Adipocyte (in vitro differentiated cells): ENCODE data around the gene LEKR1.
A peak's percentile ranks its signal among the peaks of the same experiment; 100 is the strongest.

ENCODE experiments used
- DNase-seq: peaks from one replicate; pipeline ENCODE4 v3.0.0-alpha.2; 2015; ENCODE audit warnings: low read depth
- H3K27me3 ChIP-seq: replicated peaks from 2 replicates; pipeline ENCODE4 v1.7.0; 2013; ENCODE audit warnings: mild to moderate bottlenecking, low read length, moderate library complexity; ENCODE audit not compliant: control insufficient read depth, insufficient read depth
- H3K36me3 ChIP-seq: 2 replicates; pipeline ENCODE4 v1.7.0; 2013; ENCODE audit warnings: low read length, mild to moderate bottlenecking, moderate library complexity; ENCODE audit not compliant: control insufficient read depth, insufficient read depth, severe bottlenecking
- H3K4me1 ChIP-seq: 2 replicates; pipeline ENCODE4 v1.7.0; 2013; ENCODE audit warnings: mild to moderate bottlenecking, low read length, moderate library complexity; ENCODE audit not compliant: control insufficient read depth, insufficient read depth
- H3K4me3 ChIP-seq: 2 replicates; pipeline ENCODE4 v1.7.0; 2013; ENCODE audit warnings: mild to moderate bottlenecking, low read length, moderate library complexity
- H3K9ac ChIP-seq: 2 replicates; pipeline ENCODE4 v1.7.0; 2013; ENCODE audit warnings: mild to moderate bottlenecking, low read length, moderate library complexity
- H3K9me3 ChIP-seq: 2 replicates; pipeline ENCODE4 v1.7.0; 2013; ENCODE audit warnings: mild to moderate bottlenecking, low read length, moderate library complexity; ENCODE audit not compliant: control insufficient read depth

The LEKR1 gene

GRCh38 chr3:157075693-157076420 is 249.7 kb downstream of the LEKR1 start:
- Histone ChIP-seq H3K4me1 (peaks cover 34% of the 10 kb centered on the region), H3K27me3 (no peaks in the 10 kb centered on the region), H3K36me3 (no peaks in the 10 kb centered on the region), H3K9ac (no peak overlapping the region), H3K4me3 (no peak overlapping the region), H3K9me3 (no peaks in the 10 kb centered on the region)
- peak; percentile 46 for DNase-seq

DNA sequence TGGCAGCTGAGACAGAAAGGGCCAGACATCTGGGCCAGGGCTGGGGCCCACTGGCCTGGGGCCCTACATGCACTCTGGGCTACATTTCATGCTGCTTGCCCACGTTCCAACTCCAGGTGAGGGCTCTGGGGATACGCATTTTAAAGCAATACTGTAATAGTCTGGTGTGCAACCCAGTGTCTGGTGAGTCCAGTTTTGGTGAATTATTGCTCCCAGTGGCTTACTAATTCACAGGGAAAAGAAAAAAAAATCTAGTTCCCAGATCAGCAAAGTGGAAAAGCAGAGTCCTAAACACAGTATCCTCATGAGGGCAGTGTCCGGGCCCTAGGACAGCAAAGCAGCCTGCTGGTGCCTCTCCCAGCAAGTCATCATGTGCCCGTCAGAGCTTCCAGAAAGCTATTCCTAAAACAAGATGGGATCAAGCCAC is 251.4 kb downstream of the LEKR1 start:
- Histone ChIP-seq H3K9me3 (no peaks in the 10 kb centered on the region), H3K27me3 (no peaks in the 10 kb centered on the region), H3K9ac (no peak overlapping the region), H3K4me1 (peaks cover 46% of the 10 kb centered on the region), H3K36me3 (no peaks in the 10 kb centered on the region), H3K4me3 (peak overlapping the region; percentile 17)
- DNase-seq: no peak

DNA sequence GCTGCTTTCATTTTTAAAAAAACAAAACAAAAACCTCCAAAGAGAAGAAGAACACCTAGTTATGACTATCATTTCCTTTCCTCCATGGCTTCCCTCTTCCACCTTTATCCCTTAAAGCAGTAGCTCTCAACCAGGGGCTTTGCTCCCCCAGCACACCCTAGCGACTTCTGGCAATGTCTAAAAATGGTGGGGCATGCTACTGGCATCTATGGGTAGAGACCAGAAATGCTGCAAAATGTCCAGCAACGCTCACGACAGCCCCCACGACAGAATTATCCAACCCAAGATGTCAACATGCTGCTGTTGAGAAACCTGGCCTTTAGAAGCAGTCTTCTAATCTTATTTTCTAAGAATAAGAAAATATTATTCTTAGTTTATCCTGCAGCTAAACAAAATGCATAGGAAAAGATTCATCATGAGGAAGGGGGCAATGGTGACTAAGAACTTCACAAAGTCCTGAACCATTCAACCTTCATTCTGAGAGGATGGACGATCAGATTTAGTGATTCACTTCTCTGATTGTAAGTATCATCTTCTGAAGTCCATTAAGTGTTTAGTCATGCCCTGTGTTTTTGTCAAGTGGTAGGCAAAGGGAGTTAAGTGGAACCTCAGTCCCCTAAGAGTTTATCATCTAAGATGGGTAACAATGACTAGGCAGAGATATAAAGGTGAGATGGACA is 252.1 kb downstream of the LEKR1 start:
- peak overlapping the region; percentile 17 for H3K4me3 ChIP-seq
- no peaks in the 10 kb centered on the region for H3K36me3 ChIP-seq
- no peaks in the 10 kb centered on the region for H3K9me3 ChIP-seq
- DNase-seq: no peak
- H3K9ac ChIP-seq: no peak overlapping the region
- H3K27me3 ChIP-seq: no peaks in the 10 kb centered on the region
- H3K4me1 ChIP-seq: peaks cover 53% of the 10 kb centered on the region

GRCh38 chr3:157078811-157079185 is 252.6 kb downstream of the LEKR1 start:
- Histone ChIP-seq H3K9ac (no peak overlapping the region), H3K36me3 (no peaks in the 10 kb centered on the region), H3K27me3 (no peaks in the 10 kb centered on the region)

DNA sequence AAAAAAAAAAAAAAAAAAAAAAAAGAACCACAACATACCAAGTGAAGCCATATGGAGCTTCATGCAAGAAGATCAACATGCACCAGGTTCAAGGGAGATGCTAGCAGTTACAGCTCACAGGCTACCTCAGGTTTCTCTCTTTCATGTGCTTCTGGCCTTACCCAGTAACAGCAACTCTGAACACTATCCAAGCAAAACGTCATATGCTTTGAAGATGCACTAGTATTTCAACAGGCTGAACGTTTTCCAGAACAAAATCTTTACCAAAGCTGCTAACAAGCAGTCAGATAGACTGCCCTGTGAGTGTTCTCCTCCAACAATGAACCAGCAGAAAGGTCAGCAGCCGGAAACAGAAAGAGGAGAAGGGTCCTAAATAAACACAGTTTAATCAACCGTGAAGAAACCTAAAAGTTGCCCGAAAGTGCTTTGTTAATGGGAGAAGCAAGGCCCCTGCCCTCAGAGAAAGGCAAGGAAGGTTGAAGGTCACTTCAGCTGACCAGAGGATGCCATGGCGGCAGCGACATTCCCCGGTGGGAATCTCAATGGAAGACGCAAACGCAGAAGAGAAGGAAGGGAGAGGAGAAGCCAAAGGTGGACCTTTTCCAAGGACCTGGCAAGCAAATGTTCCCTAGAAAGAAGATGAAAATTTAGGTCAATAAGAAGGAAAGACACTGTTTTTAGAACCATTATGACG is 253.7 kb downstream of the LEKR1 start:
- Histone ChIP-seq H3K9ac (no peak overlapping the region), H3K4me1 (peaks cover 53% of the 10 kb centered on the region), H3K27me3 (no peaks in the 10 kb centered on the region), H3K36me3 (no peaks in the 10 kb centered on the region), H3K9me3 (no peaks in the 10 kb centered on the region), H3K4me3 (no peak overlapping the region)
- DNase-seq: no peak

More at GRCh38 chr3:157078811-157079185, 252.6 kb downstream of the LEKR1 start:
- DNase-seq: no peak
- Histone ChIP-seq H3K4me3 (no peak overlapping the region), H3K9me3 (no peaks in the 10 kb centered on the region), H3K4me1 (peaks cover 53% of the 10 kb centered on the region)

DNA sequence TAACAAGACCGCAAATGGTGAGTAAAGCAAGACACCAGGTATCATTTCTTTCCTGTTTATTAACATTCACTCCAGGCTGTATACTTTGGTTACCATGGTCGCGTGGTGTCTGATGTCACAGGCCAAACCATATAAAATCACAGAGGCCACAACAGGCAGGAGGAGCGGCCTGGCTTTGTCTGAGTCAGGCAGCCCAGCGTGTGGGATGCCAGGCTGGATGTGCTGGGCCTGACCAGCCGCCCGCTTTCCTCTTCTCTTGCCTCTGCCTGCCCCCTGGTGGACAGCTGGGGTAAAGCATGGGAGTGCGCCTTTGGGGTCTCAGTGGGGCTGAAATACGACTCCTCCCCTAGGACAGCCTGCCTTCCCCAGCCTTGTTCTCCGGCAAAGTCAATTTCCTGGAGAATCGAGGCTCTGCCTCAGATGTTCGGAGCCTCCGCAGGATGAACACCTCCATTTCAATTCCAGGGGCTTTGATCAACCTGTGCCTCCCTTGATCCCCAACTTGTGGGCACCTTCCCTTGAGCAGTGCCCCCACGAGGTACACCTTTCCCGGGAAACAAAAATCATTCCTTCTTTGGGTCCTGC is 255.6 kb downstream of the LEKR1 start:
- peak; percentile 98 for DNase-seq

DNA sequence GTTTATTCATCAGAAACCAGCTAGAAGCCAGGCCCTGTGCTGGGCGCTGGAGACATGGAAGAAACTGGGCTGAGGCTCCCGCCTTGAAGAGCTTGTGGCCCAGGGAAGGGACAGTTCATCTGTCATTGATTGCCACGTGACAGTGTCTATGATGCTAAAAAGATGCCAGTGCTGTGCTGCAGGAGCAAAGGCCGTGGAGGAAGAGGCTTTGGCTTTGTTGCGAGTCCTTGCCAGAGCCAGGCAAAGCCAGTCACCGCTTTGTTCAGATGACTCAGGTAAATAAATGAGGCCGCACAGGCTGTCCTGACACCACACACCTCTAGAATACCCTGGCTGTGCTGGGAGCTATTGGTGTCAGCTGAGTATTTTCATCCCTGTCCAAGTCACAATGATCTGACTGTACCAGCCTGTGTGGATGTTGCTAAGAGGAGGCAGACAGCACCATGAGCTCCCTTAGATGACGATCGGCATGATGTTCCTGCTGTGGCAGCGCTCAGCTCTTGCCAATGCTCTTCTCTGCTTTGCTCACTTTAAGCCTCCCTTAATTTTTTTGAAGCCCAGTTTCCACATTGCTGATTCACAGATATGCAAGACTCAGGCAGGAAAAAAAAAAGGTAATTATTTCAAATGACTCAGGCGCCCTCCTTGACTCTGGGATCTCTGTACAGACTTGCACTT is 256.3 kb downstream of the LEKR1 start:
- Histone ChIP-seq H3K9ac (peak overlapping the region; percentile 38), H3K27me3 (no peaks in the 10 kb centered on the region), H3K36me3 (no peaks in the 10 kb centered on the region), H3K4me3 (no peak overlapping the region), H3K4me1 (peaks cover 50% of the 10 kb centered on the region), H3K9me3 (no peaks in the 10 kb centered on the region)
- DNase-seq: peak; percentile 64

More for the DNA sequence above, 255.6 kb downstream of the LEKR1 start:
- no peaks in the 10 kb centered on the region for H3K36me3 ChIP-seq
- no peaks in the 10 kb centered on the region for H3K9me3 ChIP-seq
- peak overlapping the region; percentile 55 for H3K9ac ChIP-seq
- H3K4me3 ChIP-seq: peak overlapping the region; percentile 20
- H3K4me1 ChIP-seq: peaks cover 48% of the 10 kb centered on the region
- no peaks in the 10 kb centered on the region for H3K27me3 ChIP-seq

- H3K36me3 ChIP-seq: no peaks in the 10 kb centered on the region
- no peak overlapping the region for H3K4me3 ChIP-seq
- H3K27me3 ChIP-seq: no peaks in the 10 kb centered on the region
- no peak overlapping the region for H3K9ac ChIP-seq
- peaks cover 50% of the 10 kb centered on the region for H3K4me1 ChIP-seq
- H3K9me3 ChIP-seq: no peaks in the 10 kb centered on the region
- no peak for DNase-seq
Measured at GRCh38 chr3:157083824-157084223, 257.7 kb downstream of the LEKR1 start.

- no peaks in the 10 kb centered on the region for H3K36me3 ChIP-seq
- DNase-seq: no peak
- no peak overlapping the region for H3K4me3 ChIP-seq
- H3K4me1 ChIP-seq: peaks cover 52% of the 10 kb centered on the region
- H3K27me3 ChIP-seq: no peaks in the 10 kb centered on the region
- no peak overlapping the region for H3K9ac ChIP-seq
- H3K9me3 ChIP-seq: no peaks in the 10 kb centered on the region
Measured at GRCh38 chr3:157086060-157086750, 260.1 kb downstream of the LEKR1 start.

DNA sequence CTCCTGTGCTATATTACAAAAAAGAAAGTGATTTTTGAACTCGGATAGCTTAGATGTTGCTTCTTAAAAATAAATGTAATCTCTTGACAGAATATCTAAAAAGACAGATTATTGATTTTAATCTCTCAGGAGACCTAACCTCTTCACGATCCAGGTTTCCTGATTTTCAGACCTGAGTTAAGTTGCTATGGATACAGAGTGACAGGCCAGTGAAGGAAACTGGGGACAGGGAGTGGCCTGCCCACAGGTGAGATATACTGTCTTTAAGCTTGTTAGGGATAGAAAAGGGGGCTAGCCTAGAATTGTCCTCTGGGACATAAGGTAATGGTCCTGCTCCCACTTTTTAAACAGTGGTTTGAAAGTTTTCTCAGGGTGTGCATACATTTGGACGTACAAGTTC is 260.6 kb downstream of the LEKR1 start:
- Histone ChIP-seq H3K36me3 (no peaks in the 10 kb centered on the region), H3K27me3 (no peaks in the 10 kb centered on the region), H3K4me3 (no peak overlapping the region), H3K9ac (no peak overlapping the region), H3K4me1 (peaks cover 47% of the 10 kb centered on the region), H3K9me3 (no peaks in the 10 kb centered on the region)
- DNase-seq: no peak
